Osteoblast (primary cell): Measurements from ENCODE around the gene ST6GAL1. TPM values are rescaled to one million over a fixed set of nuclear protein-coding genes. Genes with fewer than 3 reads are reported as not detected.

Experiments
- DNase-seq: peaks from one replicate; pipeline ENCODE4 v3.0.0; 2011; ENCODE audit warnings: low spot score, mixed read lengths; ENCODE audit not compliant: insufficient read length; ENCODE audit errors: missing footprints
- H2AFZ ChIP-seq: 2 replicates; pipeline ENCODE4 v1.6.0; 2011; ENCODE audit warnings: mild to moderate bottlenecking, low read length
- H3K27ac ChIP-seq: 2 replicates; pipeline ENCODE4 v1.5.1; 2011; ENCODE audit warnings: mild to moderate bottlenecking, low read depth, low read length, moderate library complexity
- H3K27me3 ChIP-seq: 2 replicates; pipeline ENCODE4 v1.6.0; 2012; ENCODE audit warnings: mild to moderate bottlenecking, control low read depth, inconsistent platforms, low read length, moderate library complexity; ENCODE audit not compliant: insufficient read depth
- H3K36me3 ChIP-seq: 2 replicates; pipeline ENCODE4 v1.5.1; 2011; ENCODE audit warnings: mild to moderate bottlenecking, low read length, control low read depth, moderate library complexity; ENCODE audit not compliant: insufficient read depth
- H3K4me1 ChIP-seq: 2 replicates; pipeline ENCODE4 v1.5.1; 2011; ENCODE audit warnings: mild to moderate bottlenecking, low read length, control low read depth, moderate library complexity; ENCODE audit not compliant: insufficient read depth
- H3K4me2 ChIP-seq: 2 replicates; pipeline ENCODE4 v1.6.0; 2011; ENCODE audit warnings: mild to moderate bottlenecking, low read length; ENCODE audit not compliant: insufficient read depth
- H3K4me3 ChIP-seq: fragments of 200-600 bp; sonication (generic); 3 replicates; pipeline ENCODE4 v1.5.1; 2012; ENCODE audit warnings: mild to moderate bottlenecking, low read length, inconsistent platforms; ENCODE audit not compliant: insufficient read depth
- H3K79me2 ChIP-seq: 2 replicates; pipeline ENCODE4 v1.6.0; 2012; ENCODE audit warnings: mild to moderate bottlenecking, low read length, control low read depth, inconsistent platforms; ENCODE audit not compliant: insufficient read depth
- H3K9me3 ChIP-seq: 2 replicates; pipeline ENCODE4 v1.5.1; 2011; ENCODE audit warnings: low read depth, low read length, control low read depth
- H4K20me1 ChIP-seq: 2 replicates; pipeline ENCODE4 v1.6.0; 2012; ENCODE audit warnings: mild to moderate bottlenecking, low read length, control low read depth; ENCODE audit not compliant: insufficient read depth
- total RNA-seq: library from RNA; depleted of rRNA; stranded (reverse); fragments of >200 nt; gene quantifications from 2 replicates; pipeline ENCODE4 v1.2.3, GENCODE V29; 2012
- TF ChIP-seq, protein P1 (sequence below): IDR thresholded peaks from 2 replicates; pipeline ENCODE4 v1.5.1; 2011; ENCODE audit warnings: mild to moderate bottlenecking, low read depth, low read length, moderate library complexity; ENCODE audit errors: extremely low read depth

Gene ST6GAL1
- total RNA-seq, 1 donor, result 8.0 TPM

DNA sequence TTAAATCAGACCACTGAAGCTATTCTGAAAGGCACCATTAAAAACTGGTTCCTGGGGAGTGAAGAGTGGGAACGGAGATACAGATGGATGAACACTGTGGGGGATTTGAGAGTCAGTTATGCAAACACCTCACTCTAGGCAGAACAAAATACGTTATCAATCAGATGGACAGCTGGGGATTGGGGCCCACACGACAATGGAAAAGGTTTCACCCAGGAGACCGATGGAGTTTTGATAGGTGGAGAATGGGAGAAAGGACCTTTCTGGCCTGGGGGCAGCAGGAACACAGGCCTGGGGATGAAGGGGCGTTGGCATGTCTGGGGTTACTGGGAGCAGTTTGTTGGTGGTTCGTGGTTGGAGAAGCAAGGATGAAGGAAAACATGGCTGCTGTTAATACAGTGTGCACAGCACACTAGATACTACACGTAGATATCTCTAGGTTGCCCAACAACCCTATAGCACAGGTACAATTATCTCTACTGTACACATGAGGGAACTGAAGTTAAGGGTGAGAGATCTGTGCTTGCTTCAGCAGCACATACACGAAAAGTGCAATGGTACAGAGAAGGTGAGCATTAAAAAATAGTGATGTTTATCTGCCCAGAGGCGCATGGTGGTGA, 16.5 kb downstream of the ST6GAL1 start:
- no peaks in the 10 kb centered on the region for H3K4me1 ChIP-seq
- H3K9me3 ChIP-seq, result no peaks in the 10 kb centered on the region
- H3K36me3 ChIP-seq, result no peaks in the 10 kb centered on the region
- no peaks in the 10 kb centered on the region for H3K27me3 ChIP-seq
- no peak overlapping the region for H3K4me2 ChIP-seq
- DNase-seq, result no peak
- H3K4me3 ChIP-seq, result no peak overlapping the region
- TF ChIP-seq, protein P1, sequence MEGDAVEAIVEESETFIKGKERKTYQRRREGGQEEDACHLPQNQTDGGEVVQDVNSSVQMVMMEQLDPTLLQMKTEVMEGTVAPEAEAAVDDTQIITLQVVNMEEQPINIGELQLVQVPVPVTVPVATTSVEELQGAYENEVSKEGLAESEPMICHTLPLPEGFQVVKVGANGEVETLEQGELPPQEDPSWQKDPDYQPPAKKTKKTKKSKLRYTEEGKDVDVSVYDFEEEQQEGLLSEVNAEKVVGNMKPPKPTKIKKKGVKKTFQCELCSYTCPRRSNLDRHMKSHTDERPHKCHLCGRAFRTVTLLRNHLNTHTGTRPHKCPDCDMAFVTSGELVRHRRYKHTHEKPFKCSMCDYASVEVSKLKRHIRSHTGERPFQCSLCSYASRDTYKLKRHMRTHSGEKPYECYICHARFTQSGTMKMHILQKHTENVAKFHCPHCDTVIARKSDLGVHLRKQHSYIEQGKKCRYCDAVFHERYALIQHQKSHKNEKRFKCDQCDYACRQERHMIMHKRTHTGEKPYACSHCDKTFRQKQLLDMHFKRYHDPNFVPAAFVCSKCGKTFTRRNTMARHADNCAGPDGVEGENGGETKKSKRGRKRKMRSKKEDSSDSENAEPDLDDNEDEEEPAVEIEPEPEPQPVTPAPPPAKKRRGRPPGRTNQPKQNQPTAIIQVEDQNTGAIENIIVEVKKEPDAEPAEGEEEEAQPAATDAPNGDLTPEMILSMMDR, result no peak
- H3K79me2 ChIP-seq, result no peaks in the 10 kb centered on the region
- H4K20me1 ChIP-seq, result no peaks in the 10 kb centered on the region
- no peak overlapping the region for H3K27ac ChIP-seq
- H2AFZ ChIP-seq, result no peak overlapping the region

DNA sequence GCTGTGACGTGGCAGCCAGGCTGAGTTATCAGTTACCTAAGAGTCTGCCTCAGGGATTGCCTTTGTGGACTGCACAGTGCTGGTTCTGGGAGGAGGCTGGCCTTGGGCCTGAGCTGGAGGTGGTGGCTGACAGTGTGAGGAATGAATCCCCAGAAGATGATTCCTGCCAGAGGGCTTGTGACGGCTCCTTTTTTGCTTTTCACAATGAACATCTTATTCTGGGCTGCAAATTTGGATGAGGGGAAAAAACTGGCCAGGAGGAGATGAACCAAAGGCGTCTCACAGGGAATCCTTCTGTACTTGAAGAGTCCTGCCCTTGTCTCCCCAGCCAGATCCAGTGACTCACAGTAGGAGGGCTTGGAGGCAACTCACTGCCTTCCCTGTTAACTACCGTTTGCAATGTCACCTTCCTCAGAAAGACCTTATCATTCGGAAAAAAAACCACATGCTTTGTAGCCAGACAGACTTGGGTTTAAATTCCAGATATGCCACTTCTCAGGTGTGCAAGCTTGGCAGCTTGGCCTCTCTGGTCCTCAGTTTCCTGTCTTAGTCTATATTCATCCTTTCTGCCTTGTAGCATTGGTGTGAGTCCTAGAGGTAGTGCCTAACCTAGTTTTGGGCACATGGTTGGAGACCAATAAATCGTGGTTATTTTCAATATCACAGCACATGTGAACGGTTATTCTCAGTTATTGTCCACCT, 19.1 kb downstream of the ST6GAL1 start:
- H3K4me1 ChIP-seq, result peaks cover 2% of the 10 kb centered on the region
- H2AFZ ChIP-seq, result no peak overlapping the region
- TF ChIP-seq, protein P1, result no peak
- H3K79me2 ChIP-seq, result no peaks in the 10 kb centered on the region
- H3K27me3 ChIP-seq, result no peaks in the 10 kb centered on the region
- no peak overlapping the region for H3K4me3 ChIP-seq
- no peaks in the 10 kb centered on the region for H3K9me3 ChIP-seq
- H3K27ac ChIP-seq, result no peak overlapping the region
- H4K20me1 ChIP-seq, result no peaks in the 10 kb centered on the region
- DNase-seq, result no peak
- H3K36me3 ChIP-seq, result no peaks in the 10 kb centered on the region
- H3K4me2 ChIP-seq, result no peak overlapping the region

DNA sequence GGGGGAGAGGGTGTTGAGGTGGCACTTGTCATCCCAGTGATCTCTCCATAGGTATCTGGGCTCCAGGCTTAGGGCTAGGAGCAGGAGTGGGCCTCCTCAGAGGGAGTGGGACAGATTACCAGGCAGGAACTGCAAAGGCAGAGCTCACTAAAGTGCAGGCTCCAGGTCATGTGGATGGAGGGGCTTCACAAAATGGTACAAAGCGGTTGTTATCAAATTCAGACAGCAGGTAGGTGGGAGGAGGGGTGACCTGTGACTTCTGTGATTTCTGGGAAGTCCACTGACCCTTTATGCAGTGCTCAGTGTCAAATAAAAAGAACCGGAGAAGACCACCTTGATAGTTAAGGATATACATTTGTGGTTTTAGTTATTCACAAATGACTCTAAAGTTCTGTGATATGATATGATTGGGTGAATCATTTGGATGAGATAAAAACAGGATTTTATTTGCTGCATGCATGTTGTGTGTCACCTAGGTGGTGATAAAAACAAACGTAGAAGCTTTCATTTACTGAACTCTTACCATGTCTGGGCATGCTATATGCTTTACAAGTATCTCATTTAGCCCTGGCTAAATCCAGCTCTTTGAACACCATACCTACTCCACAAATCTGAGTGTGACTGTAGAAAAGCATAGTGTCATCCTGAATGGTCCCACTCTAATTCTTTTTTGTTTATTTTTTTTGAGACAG, 20.2 kb downstream of the ST6GAL1 start:
- H3K36me3 ChIP-seq, result no peaks in the 10 kb centered on the region
- no peak for DNase-seq
- no peak overlapping the region for H3K4me3 ChIP-seq
- no peak overlapping the region for H2AFZ ChIP-seq
- TF ChIP-seq, protein P1, result no peak
- H3K27me3 ChIP-seq, result no peaks in the 10 kb centered on the region
- H3K4me1 ChIP-seq, result peaks cover 2% of the 10 kb centered on the region
- H3K9me3 ChIP-seq, result no peaks in the 10 kb centered on the region
- H3K27ac ChIP-seq, result no peak overlapping the region
- no peaks in the 10 kb centered on the region for H4K20me1 ChIP-seq
- H3K79me2 ChIP-seq, result no peaks in the 10 kb centered on the region
- H3K4me2 ChIP-seq, result no peak overlapping the region
